MCF 10A (cell line): ENCODE results near the gene RGS13. TPM values are rescaled to one million over a fixed set of nuclear protein-coding genes. Genes with fewer than 3 reads are reported as not detected.

ENCODE experiments used
- BruUV-seq: library from RNA; stranded (reverse); fragments of 400-500 nt; replicated peaks from 2 replicates; lab custom pipeline; 2021; lab: Mats Ljungman, UMichigan
- CTCF ChIA-PET: fragments of 300-600 bp; sonication (Branson Sonifier 250); formaldehyde crosslinking; extraction: SDS; loops from one replicate; lab custom pipeline; 2021; ENCODE audit warnings: antibody characterized with exemption, inconsistent platforms; lab: Yijun Ruan, JAX
- POLR2A ChIA-PET: fragments of 300-600, 350-650 bp; sonication (Branson Sonifier 250); formaldehyde crosslinking; extraction: SDS; loops from one replicate; lab custom pipeline; 2020; ENCODE audit warnings: antibody characterized with exemption, inconsistent platforms; lab: Yijun Ruan, JAX
- DNase-seq: peaks from one replicate; pipeline ENCODE4 v3.0.0-alpha.2; 2018; ENCODE audit not compliant: unreplicated experiment
- H3K27ac Mint-ChIP-seq: one replicate; pipeline ENCODE4 v1.8.0; 2022; ENCODE audit warnings: mild to moderate bottlenecking, low read depth, mixed read lengths; ENCODE audit not compliant: unreplicated experiment
- H3K27me3 Mint-ChIP-seq: one replicate; pipeline ENCODE4 v1.8.0; 2022; ENCODE audit warnings: mixed read lengths; ENCODE audit not compliant: insufficient read depth, unreplicated experiment
- H3K36me3 Mint-ChIP-seq: one replicate; pipeline ENCODE4 v1.8.0; 2022; ENCODE audit warnings: mild to moderate bottlenecking, moderate library complexity, mixed read lengths; ENCODE audit not compliant: insufficient read depth, unreplicated experiment
- H3K4me1 Mint-ChIP-seq: one replicate; pipeline ENCODE4 v1.8.0; 2022; ENCODE audit warnings: mixed read lengths; ENCODE audit not compliant: insufficient read depth, unreplicated experiment
- H3K4me3 Mint-ChIP-seq: one replicate; pipeline ENCODE4 v1.8.0; 2022; ENCODE audit warnings: mild to moderate bottlenecking, moderate library complexity, mixed read lengths; ENCODE audit not compliant: unreplicated experiment
- H3K9me3 Mint-ChIP-seq: one replicate; pipeline ENCODE4 v1.8.0; 2022; ENCODE audit warnings: mixed read lengths; ENCODE audit not compliant: unreplicated experiment
- intact Hi-C: fragments of 100-400 bp; cut with micrococcal nuclease; formaldehyde crosslinking; loops from 2 replicates; pipeline ENCODE4 v1.14.1; 2022
- total RNA-seq: library from RNA; stranded (reverse); gene quantifications from 2 replicates; pipeline ENCODE4 v1.2.3, GENCODE V29; 2022
- TF ChIP-seq, protein P1 (sequence below): fragments of 200-600 bp; IDR thresholded peaks from one replicate; pipeline ENCODE4 v1.8.0; 2022; ENCODE audit warnings: antibody characterized with exemption, mild to moderate bottlenecking; ENCODE audit not compliant: unreplicated experiment

The RGS13 gene
- total RNA-seq, 1 experiment from 2014 or later: not detected

DNA sequence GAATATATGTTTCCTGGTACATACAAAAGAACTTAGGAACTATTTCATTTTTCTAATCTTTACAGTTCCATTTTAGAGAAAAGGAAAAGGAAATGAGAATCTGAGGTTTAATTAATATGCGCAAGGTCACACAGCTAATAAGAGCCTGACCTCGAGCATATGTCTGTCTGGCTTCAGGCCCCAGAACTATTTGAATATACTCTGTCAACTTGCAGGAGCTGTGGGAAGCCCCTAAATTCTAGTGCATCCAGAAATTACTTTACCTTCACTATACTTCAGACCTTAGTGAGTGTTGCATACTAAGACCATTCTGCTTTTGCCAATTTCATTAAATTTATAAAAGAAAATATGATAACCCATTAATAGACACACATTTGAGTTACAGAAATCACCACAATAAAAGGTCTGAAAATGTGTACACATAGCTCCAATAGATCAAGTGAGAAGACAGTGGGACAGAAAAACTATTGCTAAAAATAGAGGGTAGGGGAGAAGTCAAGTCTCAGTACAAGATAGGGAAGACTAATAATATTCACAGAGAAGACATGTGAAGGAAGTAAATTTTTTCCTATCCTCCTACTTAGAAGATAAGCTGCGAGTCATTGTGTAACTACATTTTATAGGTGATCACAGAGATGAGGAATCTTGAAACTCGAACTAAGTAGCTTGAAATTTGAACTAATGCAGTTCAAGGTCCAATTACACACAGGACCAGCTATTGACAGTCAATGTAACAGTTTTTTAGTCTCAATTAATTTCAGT, 3.8 kb downstream of the RGS13 start:
- TF ChIP-seq, protein P1, sequence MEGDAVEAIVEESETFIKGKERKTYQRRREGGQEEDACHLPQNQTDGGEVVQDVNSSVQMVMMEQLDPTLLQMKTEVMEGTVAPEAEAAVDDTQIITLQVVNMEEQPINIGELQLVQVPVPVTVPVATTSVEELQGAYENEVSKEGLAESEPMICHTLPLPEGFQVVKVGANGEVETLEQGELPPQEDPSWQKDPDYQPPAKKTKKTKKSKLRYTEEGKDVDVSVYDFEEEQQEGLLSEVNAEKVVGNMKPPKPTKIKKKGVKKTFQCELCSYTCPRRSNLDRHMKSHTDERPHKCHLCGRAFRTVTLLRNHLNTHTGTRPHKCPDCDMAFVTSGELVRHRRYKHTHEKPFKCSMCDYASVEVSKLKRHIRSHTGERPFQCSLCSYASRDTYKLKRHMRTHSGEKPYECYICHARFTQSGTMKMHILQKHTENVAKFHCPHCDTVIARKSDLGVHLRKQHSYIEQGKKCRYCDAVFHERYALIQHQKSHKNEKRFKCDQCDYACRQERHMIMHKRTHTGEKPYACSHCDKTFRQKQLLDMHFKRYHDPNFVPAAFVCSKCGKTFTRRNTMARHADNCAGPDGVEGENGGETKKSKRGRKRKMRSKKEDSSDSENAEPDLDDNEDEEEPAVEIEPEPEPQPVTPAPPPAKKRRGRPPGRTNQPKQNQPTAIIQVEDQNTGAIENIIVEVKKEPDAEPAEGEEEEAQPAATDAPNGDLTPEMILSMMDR: no peak
- intact Hi-C loops: no loop called here
- Mint-ChIP-seq H3K9me3 (no peaks in the 10 kb centered on the region), H3K4me1 (peaks cover 6% of the 10 kb centered on the region), H3K4me3 (no peak overlapping the region), H3K27me3 (no peaks in the 10 kb centered on the region), H3K36me3 (peaks cover 6% of the 10 kb centered on the region), H3K27ac (no peak overlapping the region)
- CTCF ChIA-PET: interaction anchor here (0.8 kb wide), 1 partner anchor 13 kb away, joined by 3 read pairs; no protein-coding TSS in a partner anchor
- BruUV-seq: no TSS peak
- POLR2A ChIA-PET: interaction anchor here (1.5 kb wide), 1 partner anchor 12 kb away, joined by 4 read pairs; no protein-coding TSS in a partner anchor
- DNase-seq: peak; percentile 11

DNA sequence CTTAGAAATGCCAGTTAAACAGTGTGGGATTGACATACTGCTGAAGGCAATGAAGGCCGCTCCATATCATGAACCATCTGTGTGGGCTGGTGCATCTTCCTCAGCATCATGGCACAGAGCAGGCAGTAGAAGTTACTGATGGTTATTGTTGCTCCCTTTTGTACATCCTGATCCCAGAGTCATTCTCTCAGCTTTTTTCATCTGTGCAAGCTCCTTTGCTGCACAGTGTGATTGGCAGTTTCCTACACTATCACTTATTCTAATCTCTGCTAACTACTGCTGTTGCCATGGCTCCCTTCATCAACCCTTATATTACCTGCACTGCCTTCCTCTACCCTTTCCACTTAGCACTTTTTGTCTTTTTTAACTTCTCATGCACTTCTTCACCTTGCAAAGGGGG, 16.2 kb downstream of the RGS13 start:
- ChIA-PET POLR2A (no interaction called here), CTCF (no interaction called here)
- H3K36me3 Mint-ChIP-seq: no peaks in the 10 kb centered on the region
- no peaks in the 10 kb centered on the region for H3K9me3 Mint-ChIP-seq
- no peaks in the 10 kb centered on the region for H3K27me3 Mint-ChIP-seq
- no peak for DNase-seq
- no peaks in the 10 kb centered on the region for H3K4me1 Mint-ChIP-seq
- no peak overlapping the region for H3K4me3 Mint-ChIP-seq
- TF ChIP-seq, protein P1: no peak
- BruUV-seq: no TSS peak
- intact Hi-C loops: no loop called here
- no peak overlapping the region for H3K27ac Mint-ChIP-seq

DNA sequence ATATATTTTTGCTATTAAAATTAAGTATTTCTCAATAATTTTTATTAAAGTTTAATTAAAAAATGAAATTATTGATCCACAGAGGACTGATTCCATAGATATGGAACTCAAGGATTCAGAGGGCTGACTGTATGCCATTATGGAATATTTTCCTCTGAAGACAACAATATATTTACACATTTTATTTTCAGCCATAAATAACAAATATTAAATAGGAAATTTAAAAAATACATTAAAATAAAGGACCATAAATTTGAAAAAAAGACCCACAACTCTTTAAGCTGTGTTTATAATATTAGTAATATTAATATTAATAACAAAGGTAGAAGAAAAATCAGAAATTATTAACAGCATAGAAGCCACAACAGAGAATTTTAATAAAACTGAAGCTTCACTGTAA, 18.2 kb downstream of the RGS13 start:
- H3K27ac Mint-ChIP-seq: no peak overlapping the region
- POLR2A ChIA-PET: no interaction called here
- no TSS peak for BruUV-seq

DNA sequence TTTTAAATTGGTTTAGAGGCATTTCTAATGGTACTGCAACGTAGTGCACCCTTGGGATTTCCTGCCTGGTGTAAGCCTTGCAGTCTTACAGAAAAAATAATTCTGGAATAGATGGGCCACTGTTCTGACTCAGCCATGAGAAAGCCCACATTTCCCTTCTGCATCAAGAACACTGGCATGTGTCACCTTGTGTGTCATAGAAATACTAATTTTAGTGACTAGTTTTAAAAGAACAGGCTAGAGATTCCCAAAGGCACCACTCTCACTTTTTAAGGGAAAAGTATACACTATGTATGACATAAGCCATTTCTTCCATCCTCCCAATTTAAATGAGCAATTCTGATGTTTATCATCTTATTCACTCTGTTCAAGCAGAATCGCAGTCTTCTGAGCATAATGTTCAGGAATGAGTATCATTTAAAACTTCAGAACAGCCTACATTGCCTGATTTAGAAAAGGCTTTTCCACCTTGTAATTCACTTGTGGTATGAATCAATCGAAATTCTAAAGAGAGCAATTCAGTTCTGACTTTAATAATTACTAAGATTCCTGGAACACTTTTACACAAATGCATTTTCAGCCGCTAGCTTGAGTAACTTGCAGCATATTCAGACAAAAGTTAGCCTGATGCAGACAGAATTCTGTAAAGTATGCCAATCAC, 18.8 kb downstream of the RGS13 start:
- no peak overlapping the region for H3K4me3 Mint-ChIP-seq
- POLR2A ChIA-PET: no interaction called here
- no peaks in the 10 kb centered on the region for H3K9me3 Mint-ChIP-seq
- H3K36me3 Mint-ChIP-seq: no peaks in the 10 kb centered on the region
- H3K4me1 Mint-ChIP-seq: no peaks in the 10 kb centered on the region
- H3K27ac Mint-ChIP-seq: no peak overlapping the region
- H3K27me3 Mint-ChIP-seq: no peaks in the 10 kb centered on the region
- peak; percentile 32 for DNase-seq
- intact Hi-C loops: no loop called here
- no TSS peak for BruUV-seq
- CTCF ChIA-PET: interaction anchor here (0.9 kb wide), 1 partner anchor 13 kb away, joined by 3 read pairs; no protein-coding TSS in a partner anchor
- TF ChIP-seq, protein P1: no peak

More for the DNA sequence above, 18.2 kb downstream of the RGS13 start:
- TF ChIP-seq, protein P1: no peak
- CTCF ChIA-PET: no interaction called here
- Mint-ChIP-seq H3K4me1 (no peaks in the 10 kb centered on the region), H3K4me3 (no peak overlapping the region), H3K9me3 (no peaks in the 10 kb centered on the region), H3K27me3 (no peaks in the 10 kb centered on the region), H3K36me3 (no peaks in the 10 kb centered on the region)
- DNase-seq: no peak
- intact Hi-C loops: no loop called here
